HG03159 (cell line): Measurements from ENCODE around the gene KRT10.

Experiments
- ATAC-seq: cut with Tn5 transposase; IDR thresholded peaks from one replicate; pipeline ENCODE4 v1.9.1; 2021; ENCODE audit warnings: mild to moderate bottlenecking, moderate library complexity; ENCODE audit not compliant: unreplicated experiment

Gene KRT10

GRCh38 chr17:40810494-40810893 lies 11.9 kb downstream of the KRT10 start:
- no peak for ATAC-seq

- no peak for ATAC-seq
Observed at GRCh38 chr17:40809721-40810421, 12.5 kb downstream of the KRT10 start.

GRCh38 chr17:40806131-40806530 lies 16.3 kb downstream of the KRT10 start:
- no peak for ATAC-seq

GRCh38 chr17:40803617-40804082 lies 18.8 kb downstream of the KRT10 start:
- ATAC-seq: no peak

- ATAC-seq: no peak
Observed at GRCh38 chr17:40801157-40801556, 21.3 kb downstream of the KRT10 start.

- ATAC-seq: no peak
Observed at GRCh38 chr17:40800381-40800780, 22.0 kb downstream of the KRT10 start.

GRCh38 chr17:40799859-40800258 lies 22.6 kb downstream of the KRT10 start, which contains the start of gene KRT28:
TSS of gene KRT28 (minus strand) at chr17:40799959. CDS start at chr17:40799893, 66 bp downstream.
- ATAC-seq: no peak

- no peak for ATAC-seq
Observed at GRCh38 chr17:40796846-40797245, 25.6 kb downstream of the KRT10 start.

GRCh38 chr17:40795019-40795667 lies 27.3 kb downstream of the KRT10 start:
- no peak for ATAC-seq

- no peak for ATAC-seq
Observed at GRCh38 chr17:40794466-40794865, 27.9 kb downstream of the KRT10 start.

GRCh38 chr17:40793832-40794231 lies 28.6 kb downstream of the KRT10 start:
- no peak for ATAC-seq

GRCh38 chr17:40791787-40792436 lies 30.5 kb downstream of the KRT10 start:
- ATAC-seq: no peak

- no peak for ATAC-seq
Observed at GRCh38 chr17:40791111-40791510, 31.3 kb downstream of the KRT10 start.

GRCh38 chr17:40782450-40782849 lies 40.0 kb downstream of the KRT10 start, which contains the start of gene KRT27:
TSS of gene KRT27 (minus strand) at chr17:40782550. CDS start at chr17:40782493, 57 bp downstream.
- no peak for ATAC-seq

- no peak for ATAC-seq
Observed at GRCh38 chr17:40779181-40779909, 43.1 kb downstream of the KRT10 start.

- no peak for ATAC-seq
Observed at GRCh38 chr17:40778461-40778860, 44.0 kb downstream of the KRT10 start.

- no peak for ATAC-seq
Observed at GRCh38 chr17:40777971-40778370, 44.4 kb downstream of the KRT10 start.

- ATAC-seq: no peak
Observed at GRCh38 chr17:40777459-40777858, 45.0 kb downstream of the KRT10 start.

- ATAC-seq: no peak
Observed at GRCh38 chr17:40775945-40776344, 46.5 kb downstream of the KRT10 start.

- ATAC-seq: no peak
Observed at GRCh38 chr17:40772101-40772500, 50.3 kb downstream of the KRT10 start, which contains the start of gene KRT26. TSS of gene KRT26 (minus strand) at chr17:40772201. CDS start at chr17:40772113, 88 bp downstream.
